Liver (tissue), 9 donors: ENCODE data around the gene KIF21A. TPM values are rescaled to one million over a fixed set of nuclear protein-coding genes. Genes with fewer than 3 reads are reported as not detected.

ENCODE experiments used
- DNase-seq: peaks from one replicate; pipeline ENCODE4 v3.0.0-alpha.2; 2017; ENCODE audit warnings: low spot score
- H3K27ac ChIP-seq, 2 donors: one replicate each; pipeline ENCODE4 v1.7.0; 2013; ENCODE audit warnings: inconsistent platforms in 2 of 2, low read length in 2 of 2, control low read depth in 1 of 2, low read depth in 1 of 2, mild to moderate bottlenecking in 1 of 2
- H3K27me3 ChIP-seq, 4 donors: one replicate each; pipeline versions ENCODE4 v1.6.1 to v1.7.0; 2013; ENCODE audit warnings: low read length in 3 of 4, inconsistent platforms in 1 of 4, mild to moderate bottlenecking in 1 of 4, moderate library complexity in 1 of 4; ENCODE audit not compliant: control insufficient read depth in 4 of 4, insufficient read depth in 4 of 4
- H3K36me3 ChIP-seq, 4 donors: one replicate each; pipeline versions ENCODE4 v1.6.1 to v1.7.0; 2013; ENCODE audit warnings: low read length in 3 of 4, mild to moderate bottlenecking in 3 of 4, low read depth in 1 of 4, moderate library complexity in 1 of 4; ENCODE audit not compliant: control insufficient read depth in 4 of 4, insufficient read depth in 3 of 4
- H3K4me1 ChIP-seq, 4 donors: one replicate each; pipeline versions ENCODE4 v1.6.1 to v1.7.0; 2013; ENCODE audit warnings: low read length in 3 of 4, mild to moderate bottlenecking in 3 of 4, moderate library complexity in 1 of 4; ENCODE audit not compliant: control insufficient read depth in 4 of 4, insufficient read depth in 4 of 4
- H3K4me3 ChIP-seq, 3 donors: one replicate each; pipeline versions ENCODE4 v1.6.1 to v1.7.0; 2013; ENCODE audit warnings: low read length in 3 of 3, control low read depth in 1 of 3, low read depth in 1 of 3, mild to moderate bottlenecking in 1 of 3
- H3K9ac ChIP-seq, 2 donors: one replicate each; pipeline ENCODE4 v1.7.0; 2013; ENCODE audit warnings: low read length in 2 of 2, mild to moderate bottlenecking in 2 of 2, moderate library complexity in 2 of 2, control low read depth in 1 of 2, low read depth in 1 of 2
- H3K9me3 ChIP-seq, 4 donors: one replicate each; pipeline versions ENCODE4 v1.6.1 to v1.7.0; 2013; ENCODE audit warnings: low read length in 3 of 4; ENCODE audit not compliant: control insufficient read depth in 4 of 4
- EGR1 ChIP-seq, 2 donors: IDR thresholded peaks; 2 replicates each; pipeline ENCODE4 v1.6.1; 2016 to 2018; ENCODE audit warnings: antibody characterized with exemption in 2 of 2, low read depth in 2 of 2
- FOXA1 ChIP-seq: IDR thresholded peaks from 2 replicates; pipeline ENCODE4 v1.6.1; 2016; ENCODE audit warnings: antibody characterized with exemption
- FOXA2 ChIP-seq: IDR thresholded peaks from 2 replicates; pipeline ENCODE4 v1.6.1; 2016; ENCODE audit warnings: antibody characterized with exemption
- GABPA ChIP-seq, 2 donors: IDR thresholded peaks in 1 of 2; conservative IDR thresholded peaks in 1 of 2; 2 replicates each; pipeline ENCODE4 v1.6.1; 2016; ENCODE audit warnings: antibody characterized with exemption in 2 of 2, mild to moderate bottlenecking in 1 of 2, moderate library complexity in 1 of 2
- HNF4A ChIP-seq, 2 donors: conservative IDR thresholded peaks; 2 replicates each; pipeline ENCODE4 v1.6.1; 2016; ENCODE audit warnings: antibody characterized with exemption in 2 of 2, mild to moderate bottlenecking in 2 of 2
- HNF4G ChIP-seq: IDR thresholded peaks from 2 replicates; pipeline ENCODE4 v1.6.1; 2016; ENCODE audit warnings: antibody characterized with exemption
- JUND ChIP-seq, 2 donors: IDR thresholded peaks; 2 replicates each; pipeline ENCODE4 v1.6.1; 2016; ENCODE audit warnings: antibody characterized with exemption in 2 of 2
- NR2F2 ChIP-seq: IDR thresholded peaks from 2 replicates; pipeline ENCODE4 v1.6.1; 2016; ENCODE audit warnings: antibody characterized with exemption
- RAD21 ChIP-seq, 2 donors: IDR thresholded peaks; 2 replicates each; pipeline ENCODE4 v1.6.1; 2016; ENCODE audit warnings: antibody characterized with exemption in 2 of 2, mild to moderate bottlenecking in 2 of 2
- RXRA ChIP-seq, 2 donors: IDR thresholded peaks; 2 replicates each; pipeline ENCODE4 v1.6.1; 2017 to 2018; ENCODE audit warnings: antibody characterized with exemption in 2 of 2, mild to moderate bottlenecking in 1 of 2
- SP1 ChIP-seq: IDR thresholded peaks from 2 replicates; pipeline ENCODE4 v1.6.1; 2018; ENCODE audit warnings: antibody characterized with exemption, mild to moderate bottlenecking
- TAF1 ChIP-seq: conservative IDR thresholded peaks from 2 replicates; pipeline ENCODE4 v1.6.1; 2016; ENCODE audit warnings: antibody characterized with exemption, mild to moderate bottlenecking
- YY1 ChIP-seq: IDR thresholded peaks from 2 replicates; pipeline ENCODE4 v1.6.1; 2016; ENCODE audit warnings: antibody characterized with exemption, mild to moderate bottlenecking
- WGBS: extraction: QIAGEN DNeasy Blood & Tissue Kit; methylation state at CpG from one replicate; pipeline ENCODE4 v1.1.7; 2013; 5-methylcytosine and 5-hydroxymethylcytosine counted together
- polyA plus RNA-seq, 2 donors: library from polyadenylated mRNA; stranded (reverse) in 1 of 2; unstranded in 1 of 2; fragments of 200-250 nt in 1 of 2; fragments of >200 nt in 1 of 2; fragmentation: Nextera tagmentation in 1 of 2; extraction: Ambion mirVana in 1 of 2; gene quantifications; one replicate each; pipeline versions ENCODE4 v1.2.1 to v1.2.3, GENCODE V29; 2013 to 2015
- total RNA-seq, 2 donors: library from RNA; depleted of rRNA; stranded (reverse); fragments of >200 nt; gene quantifications; one replicate each; pipeline ENCODE4 v1.2.3, GENCODE V29; 2014
- TF ChIP-seq, protein P1 (sequence below): IDR thresholded peaks from 2 replicates; pipeline ENCODE4 v1.6.1; 2016; ENCODE audit warnings: antibody characterized with exemption
- TF ChIP-seq, protein P2 (sequence below): IDR thresholded peaks from 2 replicates; pipeline ENCODE4 v1.6.1; 2016; ENCODE audit warnings: antibody characterized with exemption, mild to moderate bottlenecking
- TF ChIP-seq, protein P3 (sequence below): IDR thresholded peaks from 2 replicates; pipeline ENCODE4 v1.6.1; 2016; ENCODE audit warnings: antibody characterized with exemption
- TF ChIP-seq, protein P4 (sequence below): fragments of 150-350 bp; IDR thresholded peaks from 2 replicates; pipeline ENCODE4 v1.5.1; 2017; ENCODE audit warnings: improper control_type of control experiment, low read depth, low read length; ENCODE audit not compliant: missing input control
- TF ChIP-seq, protein P5 (sequence below): IDR thresholded peaks from 2 replicates; pipeline ENCODE4 v1.6.1; 2016; ENCODE audit warnings: antibody characterized with exemption
- donor health status: healthy.
- donor health status: healthy.
- donor health status: healthy.
- donor health status: healthy.
- donor health status: healthy.

The KIF21A gene
- total and polyA plus RNA-seq, 4 donors, result 9.1 to 47.4 (median 21.0) TPM

DNA sequence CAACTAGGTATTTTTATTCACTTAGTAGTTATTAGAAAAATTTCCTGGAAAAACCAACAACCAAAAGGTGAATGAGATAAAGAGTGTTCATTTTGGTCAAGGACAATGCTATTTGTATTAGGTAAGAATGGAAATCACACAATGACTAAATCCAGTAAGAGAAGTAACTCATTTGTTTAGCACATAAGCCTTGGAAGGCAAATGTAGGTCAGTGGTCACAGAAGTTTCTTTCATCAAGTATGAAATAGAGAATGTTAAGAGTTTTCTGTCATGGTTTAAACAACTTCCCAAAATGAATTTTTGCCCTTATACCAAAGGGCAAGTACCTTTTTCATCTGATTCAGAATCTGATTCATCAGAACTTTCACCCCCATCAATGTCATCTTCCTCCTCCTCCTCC lies 101.7 kb downstream of the KIF21A start:
- Histone ChIP-seq H3K9me3 (no peaks in the 10 kb centered on the region), H3K27me3 (no peaks in the 10 kb centered on the region), H3K27ac (no peak overlapping the region), H3K36me3 (peaks cover 0 to 11% (median 5%) of the 10 kb centered on the region in 4 donors), H3K4me1 (no peaks in the 10 kb centered on the region), H3K9ac (no peak overlapping the region), H3K4me3 (no peak overlapping the region)
- TF ChIP-seq, protein P1, sequence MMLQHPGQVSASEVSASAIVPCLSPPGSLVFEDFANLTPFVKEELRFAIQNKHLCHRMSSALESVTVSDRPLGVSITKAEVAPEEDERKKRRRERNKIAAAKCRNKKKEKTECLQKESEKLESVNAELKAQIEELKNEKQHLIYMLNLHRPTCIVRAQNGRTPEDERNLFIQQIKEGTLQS, result no peak
- TF ChIP-seq EGR1 (IDR thresholded peaks at IDR 0.05; ENCODE audit: low read depth in 2 of 2) (peak in 1 of 2 donors; percentile 26), RXRA (IDR thresholded peaks at IDR 0.05) (peak; percentile 51 to 74), FOXA2 (peak; percentile 14), JUND (IDR thresholded peaks at IDR 0.05) (peak in 1 of 2 donors; percentile 24), SP1 (peak; percentile 49), HNF4A (conservative IDR thresholded peaks at IDR 0.05) (peak; percentile 49 to 51), TAF1 (no peak), RAD21 (IDR thresholded peaks at IDR 0.05) (no peak), YY1 (peak; percentile 36)
- no peak for DNase-seq

DNA sequence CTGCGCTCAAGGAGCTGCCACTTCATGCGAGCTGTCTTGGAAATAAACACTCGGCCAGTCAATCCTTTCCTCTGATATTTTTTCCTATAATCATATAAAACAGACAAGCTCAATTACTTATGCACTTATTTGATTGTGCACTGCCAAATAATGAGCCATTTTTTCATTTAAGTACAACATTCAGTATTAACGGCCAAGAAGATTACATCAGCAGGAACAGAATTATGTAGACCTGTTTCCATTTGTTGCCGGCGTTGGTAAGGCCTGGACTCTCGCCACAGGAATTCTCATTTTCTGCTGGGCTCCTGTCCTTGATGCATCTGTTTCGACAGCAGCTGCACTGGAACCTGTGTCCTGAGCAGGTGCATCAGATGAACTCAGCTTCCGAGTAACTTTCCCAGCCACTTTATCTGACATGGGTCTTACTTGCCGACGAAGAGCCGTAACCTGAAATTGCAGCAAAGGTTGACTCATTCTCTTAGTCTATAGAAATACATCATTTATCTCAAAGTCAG lies 110.2 kb downstream of the KIF21A start:
- no peak overlapping the region for H3K27ac ChIP-seq
- H3K9ac ChIP-seq, result no peak overlapping the region
- peaks cover 0 to 22% (median 17%) of the 10 kb centered on the region in 4 donors for H3K36me3 ChIP-seq
- no peaks in the 10 kb centered on the region for H3K9me3 ChIP-seq
- no peaks in the 10 kb centered on the region for H3K27me3 ChIP-seq
- no peaks in the 10 kb centered on the region for H3K4me1 ChIP-seq
- TF ChIP-seq, protein P1, result no peak
- TF ChIP-seq RAD21 (IDR thresholded peaks at IDR 0.05) (no peak), YY1 (no peak), TAF1 (no peak), EGR1 (IDR thresholded peaks at IDR 0.05; ENCODE audit: low read depth in 2 of 2) (no peak), SP1 (no peak), FOXA1 (no peak), GABPA (IDR thresholded peaks at IDR 0.05 in 1 of 2, conservative IDR thresholded peaks at IDR 0.05 in 1 of 2) (no peak), HNF4G (no peak), JUND (IDR thresholded peaks at IDR 0.05) (no peak), NR2F2 (no peak), RXRA (IDR thresholded peaks at IDR 0.05) (no peak), HNF4A (conservative IDR thresholded peaks at IDR 0.05) (no peak), FOXA2 (no peak)
- TF ChIP-seq, protein P2, sequence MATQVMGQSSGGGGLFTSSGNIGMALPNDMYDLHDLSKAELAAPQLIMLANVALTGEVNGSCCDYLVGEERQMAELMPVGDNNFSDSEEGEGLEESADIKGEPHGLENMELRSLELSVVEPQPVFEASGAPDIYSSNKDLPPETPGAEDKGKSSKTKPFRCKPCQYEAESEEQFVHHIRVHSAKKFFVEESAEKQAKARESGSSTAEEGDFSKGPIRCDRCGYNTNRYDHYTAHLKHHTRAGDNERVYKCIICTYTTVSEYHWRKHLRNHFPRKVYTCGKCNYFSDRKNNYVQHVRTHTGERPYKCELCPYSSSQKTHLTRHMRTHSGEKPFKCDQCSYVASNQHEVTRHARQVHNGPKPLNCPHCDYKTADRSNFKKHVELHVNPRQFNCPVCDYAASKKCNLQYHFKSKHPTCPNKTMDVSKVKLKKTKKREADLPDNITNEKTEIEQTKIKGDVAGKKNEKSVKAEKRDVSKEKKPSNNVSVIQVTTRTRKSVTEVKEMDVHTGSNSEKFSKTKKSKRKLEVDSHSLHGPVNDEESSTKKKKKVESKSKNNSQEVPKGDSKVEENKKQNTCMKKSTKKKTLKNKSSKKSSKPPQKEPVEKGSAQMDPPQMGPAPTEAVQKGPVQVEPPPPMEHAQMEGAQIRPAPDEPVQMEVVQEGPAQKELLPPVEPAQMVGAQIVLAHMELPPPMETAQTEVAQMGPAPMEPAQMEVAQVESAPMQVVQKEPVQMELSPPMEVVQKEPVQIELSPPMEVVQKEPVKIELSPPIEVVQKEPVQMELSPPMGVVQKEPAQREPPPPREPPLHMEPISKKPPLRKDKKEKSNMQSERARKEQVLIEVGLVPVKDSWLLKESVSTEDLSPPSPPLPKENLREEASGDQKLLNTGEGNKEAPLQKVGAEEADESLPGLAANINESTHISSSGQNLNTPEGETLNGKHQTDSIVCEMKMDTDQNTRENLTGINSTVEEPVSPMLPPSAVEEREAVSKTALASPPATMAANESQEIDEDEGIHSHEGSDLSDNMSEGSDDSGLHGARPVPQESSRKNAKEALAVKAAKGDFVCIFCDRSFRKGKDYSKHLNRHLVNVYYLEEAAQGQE, result no peak
- TF ChIP-seq, protein P3, sequence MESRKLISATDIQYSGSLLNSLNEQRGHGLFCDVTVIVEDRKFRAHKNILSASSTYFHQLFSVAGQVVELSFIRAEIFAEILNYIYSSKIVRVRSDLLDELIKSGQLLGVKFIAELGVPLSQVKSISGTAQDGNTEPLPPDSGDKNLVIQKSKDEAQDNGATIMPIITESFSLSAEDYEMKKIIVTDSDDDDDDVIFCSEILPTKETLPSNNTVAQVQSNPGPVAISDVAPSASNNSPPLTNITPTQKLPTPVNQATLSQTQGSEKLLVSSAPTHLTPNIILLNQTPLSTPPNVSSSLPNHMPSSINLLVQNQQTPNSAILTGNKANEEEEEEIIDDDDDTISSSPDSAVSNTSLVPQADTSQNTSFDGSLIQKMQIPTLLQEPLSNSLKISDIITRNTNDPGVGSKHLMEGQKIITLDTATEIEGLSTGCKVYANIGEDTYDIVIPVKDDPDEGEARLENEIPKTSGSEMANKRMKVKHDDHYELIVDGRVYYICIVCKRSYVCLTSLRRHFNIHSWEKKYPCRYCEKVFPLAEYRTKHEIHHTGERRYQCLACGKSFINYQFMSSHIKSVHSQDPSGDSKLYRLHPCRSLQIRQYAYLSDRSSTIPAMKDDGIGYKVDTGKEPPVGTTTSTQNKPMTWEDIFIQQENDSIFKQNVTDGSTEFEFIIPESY, result no peak
- TF ChIP-seq, protein P4, sequence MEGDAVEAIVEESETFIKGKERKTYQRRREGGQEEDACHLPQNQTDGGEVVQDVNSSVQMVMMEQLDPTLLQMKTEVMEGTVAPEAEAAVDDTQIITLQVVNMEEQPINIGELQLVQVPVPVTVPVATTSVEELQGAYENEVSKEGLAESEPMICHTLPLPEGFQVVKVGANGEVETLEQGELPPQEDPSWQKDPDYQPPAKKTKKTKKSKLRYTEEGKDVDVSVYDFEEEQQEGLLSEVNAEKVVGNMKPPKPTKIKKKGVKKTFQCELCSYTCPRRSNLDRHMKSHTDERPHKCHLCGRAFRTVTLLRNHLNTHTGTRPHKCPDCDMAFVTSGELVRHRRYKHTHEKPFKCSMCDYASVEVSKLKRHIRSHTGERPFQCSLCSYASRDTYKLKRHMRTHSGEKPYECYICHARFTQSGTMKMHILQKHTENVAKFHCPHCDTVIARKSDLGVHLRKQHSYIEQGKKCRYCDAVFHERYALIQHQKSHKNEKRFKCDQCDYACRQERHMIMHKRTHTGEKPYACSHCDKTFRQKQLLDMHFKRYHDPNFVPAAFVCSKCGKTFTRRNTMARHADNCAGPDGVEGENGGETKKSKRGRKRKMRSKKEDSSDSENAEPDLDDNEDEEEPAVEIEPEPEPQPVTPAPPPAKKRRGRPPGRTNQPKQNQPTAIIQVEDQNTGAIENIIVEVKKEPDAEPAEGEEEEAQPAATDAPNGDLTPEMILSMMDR, result no peak
- TF ChIP-seq, protein P5, sequence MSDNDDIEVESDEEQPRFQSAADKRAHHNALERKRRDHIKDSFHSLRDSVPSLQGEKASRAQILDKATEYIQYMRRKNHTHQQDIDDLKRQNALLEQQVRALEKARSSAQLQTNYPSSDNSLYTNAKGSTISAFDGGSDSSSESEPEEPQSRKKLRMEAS, result no peak
- WGBS, result 97% methylated on average over 12 of the region's 12 CpGs
- no peak for DNase-seq
- H3K4me3 ChIP-seq, result no peak overlapping the region
